WTC11 (cell line): ENCODE results near the gene ECD.

Source experiments
- NR3C1 ChIP-seq: sonication (generic); formaldehyde crosslinking; conservative IDR thresholded peaks from 2 replicates; pipeline ENCODE4 v1.8.1; 2023; ENCODE audit warnings: low read depth, mild to moderate bottlenecking, missing genetic modification reagents
- TF ChIP-seq, protein P1 (sequence below): fragments of 200-600 bp; IDR thresholded peaks from 2 replicates; pipeline ENCODE4 v1.8.0; 2022; ENCODE audit warnings: antibody characterized with exemption

DNA sequence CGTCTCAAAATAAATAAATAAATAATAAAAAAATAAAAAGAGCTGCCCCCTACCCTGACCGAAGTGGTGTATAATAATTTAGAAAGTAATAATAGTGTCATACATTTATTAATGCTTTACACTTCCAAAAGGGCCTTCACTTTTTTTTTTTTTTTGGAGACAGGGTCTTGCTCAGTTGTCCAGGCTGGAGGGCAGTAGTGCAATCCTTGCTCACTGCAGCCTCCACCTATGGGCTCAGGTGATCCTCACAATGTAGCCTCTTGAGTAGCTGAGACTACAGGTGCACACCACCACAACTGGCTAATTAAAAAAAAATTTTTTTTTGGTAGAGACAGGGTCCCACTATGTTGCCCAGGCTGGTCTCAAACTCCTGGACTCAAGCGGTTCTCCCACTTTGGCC lies 1.5 kb upstream of the ECD start:
- TF ChIP-seq, protein P1, sequence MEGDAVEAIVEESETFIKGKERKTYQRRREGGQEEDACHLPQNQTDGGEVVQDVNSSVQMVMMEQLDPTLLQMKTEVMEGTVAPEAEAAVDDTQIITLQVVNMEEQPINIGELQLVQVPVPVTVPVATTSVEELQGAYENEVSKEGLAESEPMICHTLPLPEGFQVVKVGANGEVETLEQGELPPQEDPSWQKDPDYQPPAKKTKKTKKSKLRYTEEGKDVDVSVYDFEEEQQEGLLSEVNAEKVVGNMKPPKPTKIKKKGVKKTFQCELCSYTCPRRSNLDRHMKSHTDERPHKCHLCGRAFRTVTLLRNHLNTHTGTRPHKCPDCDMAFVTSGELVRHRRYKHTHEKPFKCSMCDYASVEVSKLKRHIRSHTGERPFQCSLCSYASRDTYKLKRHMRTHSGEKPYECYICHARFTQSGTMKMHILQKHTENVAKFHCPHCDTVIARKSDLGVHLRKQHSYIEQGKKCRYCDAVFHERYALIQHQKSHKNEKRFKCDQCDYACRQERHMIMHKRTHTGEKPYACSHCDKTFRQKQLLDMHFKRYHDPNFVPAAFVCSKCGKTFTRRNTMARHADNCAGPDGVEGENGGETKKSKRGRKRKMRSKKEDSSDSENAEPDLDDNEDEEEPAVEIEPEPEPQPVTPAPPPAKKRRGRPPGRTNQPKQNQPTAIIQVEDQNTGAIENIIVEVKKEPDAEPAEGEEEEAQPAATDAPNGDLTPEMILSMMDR = no peak
- no peak for TF ChIP-seq NR3C1 (CRISPR knock-in tag)
